A549 (cell line): ENCODE results near the gene FGR. TPM values are rescaled to one million over a fixed set of nuclear protein-coding genes. Genes with fewer than 3 reads are reported as not detected.

Experiments
- ATAC-seq, 2 experiments: fragments of 200-7000 bp in 1 of 2; fragments of >200 bp in 1 of 2; cut with Nextera tagmentation in 1 of 2; cut with Tn5 transposase in 1 of 2; 3 replicates each; pipeline versions ENCODE4 v1.8.0 to v1.9.1; 2018 to 2020; ENCODE audit warnings: mild to moderate bottlenecking in 1 of 2, moderate library complexity in 1 of 2
- CTCF ChIA-PET: fragments of 300-600 bp; sonication (Branson Sonifier 250); formaldehyde crosslinking; extraction: SDS; loops from one replicate; lab custom pipeline; 2021; ENCODE audit warnings: antibody characterized with exemption, inconsistent platforms; lab: Yijun Ruan, JAX
- POLR2A ChIA-PET: fragments of 350-600 bp; formaldehyde crosslinking; extraction: SDS; loops from one replicate; lab custom pipeline; 2021; ENCODE audit warnings: antibody characterized with exemption, inconsistent platforms; lab: Yijun Ruan, JAX
- DNase-seq, 2 experiments: peaks; one replicate each; pipeline versions ENCODE4 v3.0.0 to v3.0.0-alpha.2; 2011 to 2016; ENCODE audit warnings: low read depth in 1 of 2, low spot score in 1 of 2
- FAIRE-seq: peaks from 2 replicates; lab custom pipeline; 2011; peaks lifted over from hg19 to GRCh38; lab: Jason Lieb, UNC
- H3K27ac ChIP-seq, 2 experiments: fragments of >200 bp; sonication (Bioruptor Twin); formaldehyde crosslinking; 3 replicates each; pipeline ENCODE4 v1.5.1; 2016 to 2017
- H3K4me1 ChIP-seq: fragments of >200 bp; sonication (Bioruptor Twin); formaldehyde crosslinking; 3 replicates; pipeline ENCODE4 v1.6.1; 2016
- H3K4me2 ChIP-seq: fragments of >200 bp; sonication (Bioruptor Twin); formaldehyde crosslinking; 3 replicates; pipeline ENCODE4 v1.6.1; 2016
- H3K4me3 ChIP-seq: fragments of >200 bp; sonication (Bioruptor Twin); formaldehyde crosslinking; 3 replicates; pipeline ENCODE4 v1.5.1; 2016
- H3K9me3 ChIP-seq: fragments of >200 bp; sonication (Bioruptor Twin); formaldehyde crosslinking; 3 replicates; pipeline ENCODE4 v1.6.1; 2016
- BHLHE40 ChIP-seq: IDR thresholded peaks from 2 replicates; pipeline ENCODE4 v1.6.1; 2012; ENCODE audit warnings: low read depth, low read length, inconsistent platforms
- CEBPB ChIP-seq, 2 experiments: fragments of >200 bp in 1 of 2; sonication (Bioruptor Twin) in 1 of 2; formaldehyde crosslinking in 1 of 2; IDR thresholded peaks; 2 replicates each; pipeline ENCODE4 v1.6.1; 2012 to 2016
- CHD2 ChIP-seq: fragments of 150-350 bp; IDR thresholded peaks from 2 replicates; pipeline ENCODE4 v1.6.1; 2014; ENCODE audit warnings: low read length; ENCODE audit not compliant: partially characterized antibody
- CHD4 ChIP-seq: fragments of 200-600 bp; sonication (generic); IDR thresholded peaks from 2 replicates; pipeline ENCODE4 v1.6.1; 2016; ENCODE audit warnings: antibody characterized with exemption, mild to moderate bottlenecking, borderline replicate concordance
- ELK1 ChIP-seq: fragments of 150-350 bp; IDR thresholded peaks from 2 replicates; pipeline ENCODE4 v1.6.1; 2014; ENCODE audit warnings: low read depth, mild to moderate bottlenecking, low read length
- FOXS1 ChIP-seq: fragments of 250-450 bp; sonication (Bioruptor Pico); IDR thresholded peaks from 2 replicates; pipeline ENCODE4 v1.5.0; 2020; ENCODE audit warnings: mild to moderate bottlenecking, moderate library complexity
- HEYL ChIP-seq: fragments of 250-450 bp; sonication (Bioruptor Pico); IDR thresholded peaks from 2 replicates; pipeline ENCODE4 v1.8.0; 2021; ENCODE audit warnings: mild to moderate bottlenecking, moderate library complexity
- HOXB13 ChIP-seq: fragments of 250-450 bp; sonication (Bioruptor Pico); IDR thresholded peaks from 2 replicates; pipeline ENCODE4 v1.5.0; 2020; ENCODE audit warnings: low read depth, mild to moderate bottlenecking, moderate library complexity
- KDM1A ChIP-seq: fragments of 200-600 bp; sonication (generic); IDR thresholded peaks from 2 replicates; pipeline ENCODE4 v1.6.1; 2016; ENCODE audit warnings: low read depth, mild to moderate bottlenecking
- MAZ ChIP-seq: fragments of 150-350 bp; IDR thresholded peaks from 2 replicates; pipeline ENCODE4 v1.6.1; 2014; ENCODE audit warnings: antibody characterized with exemption, low read depth, low read length, borderline replicate concordance
- MYC ChIP-seq: IDR thresholded peaks from 2 replicates; pipeline ENCODE4 v1.6.1; 2012; ENCODE audit warnings: mild to moderate bottlenecking, inconsistent platforms, low read length, improper control_type of control experiment, borderline replicate concordance
- NFE2L2 ChIP-seq: fragments of 150-350 bp; conservative IDR thresholded peaks from 2 replicates; pipeline ENCODE4 v1.6.1; 2014; ENCODE audit warnings: low read length
- NPAS2 ChIP-seq: fragments of 250-450 bp; sonication (Bioruptor Pico); IDR thresholded peaks from 2 replicates; pipeline ENCODE4 v1.8.0; 2022; ENCODE audit warnings: mild to moderate bottlenecking, moderate library complexity, borderline replicate concordance
- NR3C1 ChIP-seq: fragments of >200 bp; sonication (Bioruptor Twin); formaldehyde crosslinking; IDR thresholded peaks from 3 replicates; pipeline ENCODE4 v1.6.1; 2017
- POLR2AphosphoS2 ChIP-seq: conservative IDR thresholded peaks from 2 replicates; pipeline ENCODE4 v1.6.1; 2012; ENCODE audit warnings: low read length, improper control_type of control experiment, inconsistent platforms
- RFX5 ChIP-seq: fragments of 450-650 bp; IDR thresholded peaks from 2 replicates; pipeline ENCODE4 v1.7.1; 2014; ENCODE audit warnings: antibody characterized with exemption, mild to moderate bottlenecking, moderate library complexity
- RNF2 ChIP-seq: fragments of 200-600 bp; sonication (generic); IDR thresholded peaks from 2 replicates; pipeline ENCODE4 v1.6.1; 2016; ENCODE audit warnings: low read depth, mild to moderate bottlenecking, antibody characterized with exemption, moderate library complexity, borderline replicate concordance
- SMC3 ChIP-seq: fragments of >200 bp; sonication (Bioruptor Twin); formaldehyde crosslinking; IDR thresholded peaks from 3 replicates; pipeline ENCODE4 v1.6.1; 2018; ENCODE audit warnings: inconsistent platforms
- ZC3H11A ChIP-seq: fragments of 450-650 bp; IDR thresholded peaks from 2 replicates; pipeline ENCODE4 v1.6.1; 2014; ENCODE audit warnings: antibody characterized with exemption, mild to moderate bottlenecking
- WGBS: methylation state at CpG from one replicate; pipeline ENCODE4 v1.1.6; 2017; ENCODE audit errors: missing lambda C conversion rate; 5-methylcytosine and 5-hydroxymethylcytosine counted together
- polyA plus RNA-seq, 4 experiments: library from polyadenylated mRNA; depleted of rRNA in 3 of 4; stranded (reverse); fragments of >200 nt; fragmentation: RNase III in 1 of 4; extraction: RNeasy Plus Mini Kit Qiagen cat#74134 plus additional on column Dnase treatment in 1 of 4; gene quantifications; 2 replicates in 3 of 4; 3 replicates in 1 of 4; pipeline ENCODE4 v1.2.3, GENCODE V29; 2011 to 2017
- TF ChIP-seq, protein P1 (sequence below): fragments of 200-600 bp; sonication (generic); IDR thresholded peaks from 2 replicates; pipeline ENCODE4 v1.6.1; 2016; ENCODE audit warnings: antibody characterized with exemption, mild to moderate bottlenecking, moderate library complexity
- TF ChIP-seq, protein P2 (sequence below): fragments of >200 bp; sonication (Bioruptor Twin); formaldehyde crosslinking; IDR thresholded peaks from 2 replicates; pipeline ENCODE4 v1.6.1; 2016

Gene FGR
- polyA plus RNA-seq, 2 of the 4 experiments (the other 2 are of a cell fraction): not detected

DNA sequence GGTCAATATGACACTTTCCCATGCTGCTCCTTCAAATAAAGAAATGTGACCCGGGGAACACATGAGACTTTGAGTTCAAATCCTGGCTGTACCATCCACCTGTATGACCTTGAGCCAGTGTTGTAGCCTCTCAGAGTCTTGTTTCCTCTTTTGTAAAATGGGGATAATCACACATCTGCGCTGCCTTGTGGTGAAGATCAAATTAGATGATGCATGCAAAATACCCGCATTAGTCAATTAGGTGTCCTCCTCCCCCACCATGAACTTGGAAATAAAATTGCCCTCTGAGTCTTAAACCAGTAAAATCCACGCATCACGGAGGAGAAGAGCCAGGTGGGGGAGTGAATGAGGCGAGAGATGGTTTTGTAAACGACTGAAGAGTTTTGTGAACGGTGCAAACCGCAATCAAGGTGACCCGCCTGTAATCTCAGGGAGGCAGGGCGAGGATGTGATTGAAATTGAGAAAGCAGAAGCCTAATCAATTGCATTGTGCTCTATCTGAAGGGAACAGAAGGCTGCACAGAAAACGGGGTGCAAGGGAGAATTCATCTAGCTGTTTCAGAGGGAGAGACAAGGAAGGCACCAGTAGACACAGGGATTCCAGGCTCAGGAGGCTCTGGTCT, 25.3 kb downstream of the FGR start:
- POLR2A ChIA-PET: no interaction called here
- CTCF ChIA-PET: interaction anchor here (1.1 to 23.7 kb wide), 10 partner anchors 8 to 310 kb away, joined by 3 to 314 read pairs (median 34); no protein-coding TSS in a partner anchor
- DNase-seq: no peak
- Histone ChIP-seq H3K9me3 (no peaks in the 10 kb centered on the region), H3K27ac (no peak overlapping the region), H3K4me2 (no peak overlapping the region)
- no peak for TF ChIP-seq FOXS1 (CRISPR knock-in tag)
- no peak for TF ChIP-seq MYC
- TF ChIP-seq, protein P1, sequence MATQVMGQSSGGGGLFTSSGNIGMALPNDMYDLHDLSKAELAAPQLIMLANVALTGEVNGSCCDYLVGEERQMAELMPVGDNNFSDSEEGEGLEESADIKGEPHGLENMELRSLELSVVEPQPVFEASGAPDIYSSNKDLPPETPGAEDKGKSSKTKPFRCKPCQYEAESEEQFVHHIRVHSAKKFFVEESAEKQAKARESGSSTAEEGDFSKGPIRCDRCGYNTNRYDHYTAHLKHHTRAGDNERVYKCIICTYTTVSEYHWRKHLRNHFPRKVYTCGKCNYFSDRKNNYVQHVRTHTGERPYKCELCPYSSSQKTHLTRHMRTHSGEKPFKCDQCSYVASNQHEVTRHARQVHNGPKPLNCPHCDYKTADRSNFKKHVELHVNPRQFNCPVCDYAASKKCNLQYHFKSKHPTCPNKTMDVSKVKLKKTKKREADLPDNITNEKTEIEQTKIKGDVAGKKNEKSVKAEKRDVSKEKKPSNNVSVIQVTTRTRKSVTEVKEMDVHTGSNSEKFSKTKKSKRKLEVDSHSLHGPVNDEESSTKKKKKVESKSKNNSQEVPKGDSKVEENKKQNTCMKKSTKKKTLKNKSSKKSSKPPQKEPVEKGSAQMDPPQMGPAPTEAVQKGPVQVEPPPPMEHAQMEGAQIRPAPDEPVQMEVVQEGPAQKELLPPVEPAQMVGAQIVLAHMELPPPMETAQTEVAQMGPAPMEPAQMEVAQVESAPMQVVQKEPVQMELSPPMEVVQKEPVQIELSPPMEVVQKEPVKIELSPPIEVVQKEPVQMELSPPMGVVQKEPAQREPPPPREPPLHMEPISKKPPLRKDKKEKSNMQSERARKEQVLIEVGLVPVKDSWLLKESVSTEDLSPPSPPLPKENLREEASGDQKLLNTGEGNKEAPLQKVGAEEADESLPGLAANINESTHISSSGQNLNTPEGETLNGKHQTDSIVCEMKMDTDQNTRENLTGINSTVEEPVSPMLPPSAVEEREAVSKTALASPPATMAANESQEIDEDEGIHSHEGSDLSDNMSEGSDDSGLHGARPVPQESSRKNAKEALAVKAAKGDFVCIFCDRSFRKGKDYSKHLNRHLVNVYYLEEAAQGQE: no peak
- no peak for TF ChIP-seq RFX5
- TF ChIP-seq, all 56 proteins: peak for 0
- no peak for ATAC-seq
- WGBS: 66% methylated on average over 12 of the region's 12 CpGs
- peaks cover 11% of the 10 kb centered on the region for H3K4me1 ChIP-seq
- H3K4me3 ChIP-seq: no peak overlapping the region
- no peak for FAIRE-seq

- FAIRE-seq (no peak), DNase-seq (no peak), ATAC-seq (no peak)
- H3K4me2 ChIP-seq: no peak overlapping the region
- TF ChIP-seq ELK1: no peak
- no peak for TF ChIP-seq FOXS1 (CRISPR knock-in tag)
- no peak for TF ChIP-seq NFE2L2
- TF ChIP-seq RNF2: no peak
- no peak for TF ChIP-seq NR3C1
- TF ChIP-seq POLR2AphosphoS2: no peak
- TF ChIP-seq HOXB13: no peak
- TF ChIP-seq MAZ: no peak
- no peak for TF ChIP-seq HEYL (CRISPR knock-in tag)
- no peak for TF ChIP-seq NPAS2 (CRISPR knock-in tag)
- TF ChIP-seq CHD2: no peak
- TF ChIP-seq CEBPB (IDR thresholded peaks at IDR 0.05): no peak
- no peak for TF ChIP-seq SMC3
- TF ChIP-seq BHLHE40: no peak
- TF ChIP-seq, protein P2, sequence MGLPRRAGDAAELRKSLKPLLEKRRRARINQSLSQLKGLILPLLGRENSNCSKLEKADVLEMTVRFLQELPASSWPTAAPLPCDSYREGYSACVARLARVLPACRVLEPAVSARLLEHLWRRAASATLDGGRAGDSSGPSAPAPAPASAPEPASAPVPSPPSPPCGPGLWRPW: no peak
- no peak for TF ChIP-seq CHD4
- no peak for TF ChIP-seq ZC3H11A
- TF ChIP-seq KDM1A: no peak
- WGBS: 52% methylated on average over 3 of the region's 3 CpGs
- H3K4me3 ChIP-seq: no peak overlapping the region
- H3K4me1 ChIP-seq: peaks cover 11% of the 10 kb centered on the region
- CTCF ChIA-PET: interaction anchor here (0.5 to 23.7 kb wide), 14 partner anchors 9 to 373 kb away, joined by 3 to 314 read pairs (median 6); no protein-coding TSS in a partner anchor
- H3K27ac ChIP-seq: no peak overlapping the region
- H3K9me3 ChIP-seq: no peaks in the 10 kb centered on the region
- POLR2A ChIA-PET: no interaction called here
Measured at GRCh38 chr1:27609210-27609555, 25.8 kb downstream of the FGR start.
